Osteocyte (in vitro differentiated cells): Measurements from ENCODE around the gene CCDC74A. TPM values are rescaled to one million over a fixed set of nuclear protein-coding genes. Genes with fewer than 3 reads are reported as not detected.
"Not testable (repeated sequence)": the region's sequence is repeated elsewhere in the genome, so short reads cannot be mapped to it uniquely, and the experiment has no call there.

Experiments used
- DNase-seq: peaks from one replicate; pipeline ENCODE4 v3.0.0; 2021; ENCODE audit warnings: mixed read lengths; ENCODE audit not compliant: unreplicated experiment; ENCODE audit errors: extremely low spot score
- H3K27ac Mint-ChIP-seq: one replicate; pipeline ENCODE4 v1.8.0; 2021; ENCODE audit warnings: mild to moderate bottlenecking, mixed read lengths; ENCODE audit not compliant: unreplicated experiment
- H3K27me3 Mint-ChIP-seq: one replicate; pipeline ENCODE4 v1.8.0; 2021; ENCODE audit warnings: mixed read lengths; ENCODE audit not compliant: unreplicated experiment
- H3K36me3 Mint-ChIP-seq: one replicate; pipeline ENCODE4 v1.8.0; 2021; ENCODE audit warnings: mixed read lengths; ENCODE audit not compliant: unreplicated experiment
- H3K4me1 Mint-ChIP-seq: one replicate; pipeline ENCODE4 v1.8.0; 2021; ENCODE audit warnings: mixed read lengths; ENCODE audit not compliant: unreplicated experiment
- H3K4me3 Mint-ChIP-seq: one replicate; pipeline ENCODE4 v1.8.0; 2021; ENCODE audit warnings: mild to moderate bottlenecking, moderate library complexity, mixed read lengths; ENCODE audit not compliant: unreplicated experiment
- H3K9me3 Mint-ChIP-seq: one replicate; pipeline ENCODE4 v1.8.0; 2021; ENCODE audit warnings: mixed read lengths; ENCODE audit not compliant: unreplicated experiment
- CTCF ChIP-seq: fragments of 200-600 bp; sonication (generic); IDR thresholded peaks from 2 replicates; pipeline ENCODE4 v1.5.0; 2021; ENCODE audit warnings: antibody characterized with exemption, mild to moderate bottlenecking, moderate library complexity
- total RNA-seq: library from RNA; stranded (reverse); gene quantifications from 2 replicates; pipeline ENCODE4 v1.2.1, GENCODE V29; 2021

The CCDC74A gene
- total RNA-seq, 1 donor from 2014 or later: 2.4 TPM

- no peak for DNase-seq
- no peak overlapping the region for H3K4me3 Mint-ChIP-seq
- peaks cover 9% of the 10 kb centered on the region for H3K36me3 Mint-ChIP-seq
- H3K9me3 Mint-ChIP-seq: no peaks in the 10 kb centered on the region
- no peak overlapping the region for H3K27ac Mint-ChIP-seq
- H3K4me1 Mint-ChIP-seq: no peaks in the 10 kb centered on the region
- H3K27me3 Mint-ChIP-seq: no peaks in the 10 kb centered on the region
- TF ChIP-seq CTCF: no peak
These were observed 8.2 kb upstream of the CCDC74A start for GRCh38 chr2:131519466-131519865.

- not testable (repeated sequence) for H3K4me1 Mint-ChIP-seq, H3K4me3 Mint-ChIP-seq, H3K27ac Mint-ChIP-seq, DNase-seq, H3K36me3 Mint-ChIP-seq, H3K27me3 Mint-ChIP-seq, H3K9me3 Mint-ChIP-seq
These were observed 7.7 kb upstream of the CCDC74A start for GRCh38 chr2:131519871-131520470.

GRCh38 chr2:131520526-131520925, 7.2 kb upstream of the CCDC74A start:
- DNase-seq: no peak
- no peaks in the 10 kb centered on the region for H3K27me3 Mint-ChIP-seq
- no peak for TF ChIP-seq CTCF
- no peak overlapping the region for H3K4me3 Mint-ChIP-seq
- no peak overlapping the region for H3K27ac Mint-ChIP-seq
- H3K4me1 Mint-ChIP-seq: no peaks in the 10 kb centered on the region
- no peaks in the 10 kb centered on the region for H3K9me3 Mint-ChIP-seq
- H3K36me3 Mint-ChIP-seq: peaks cover 9% of the 10 kb centered on the region

GRCh38 chr2:131521524-131521923, 6.2 kb upstream of the CCDC74A start:
- H3K4me3 Mint-ChIP-seq, H3K36me3 Mint-ChIP-seq, DNase-seq, H3K4me1 Mint-ChIP-seq, H3K27me3 Mint-ChIP-seq, H3K9me3 Mint-ChIP-seq, H3K27ac Mint-ChIP-seq: not testable (repeated sequence)

- DNase-seq: no peak
- Mint-ChIP-seq H3K4me1 (no peaks in the 10 kb centered on the region), H3K27ac (no peak overlapping the region), H3K36me3 (peaks cover 6% of the 10 kb centered on the region), H3K4me3 (no peak overlapping the region), H3K9me3 (no peaks in the 10 kb centered on the region), H3K27me3 (no peaks in the 10 kb centered on the region)
- TF ChIP-seq CTCF: no peak
These were observed 5.5 kb upstream of the CCDC74A start for GRCh38 chr2:131521961-131522781.

GRCh38 chr2:131525256-131525655, 2.4 kb upstream of the CCDC74A start:
- H3K27me3 Mint-ChIP-seq, H3K4me1 Mint-ChIP-seq, H3K36me3 Mint-ChIP-seq, H3K9me3 Mint-ChIP-seq, H3K27ac Mint-ChIP-seq, H3K4me3 Mint-ChIP-seq: not testable (repeated sequence)
- peak; percentile 15 for DNase-seq

- not testable (repeated sequence) for H3K4me1 Mint-ChIP-seq, H3K9me3 Mint-ChIP-seq, H3K27ac Mint-ChIP-seq, H3K36me3 Mint-ChIP-seq, H3K27me3 Mint-ChIP-seq
- H3K4me3 Mint-ChIP-seq: peak overlapping the region; percentile 44
- DNase-seq: peak; percentile 82
These were observed 1.5 kb downstream of the CCDC74A start for GRCh38 chr2:131528981-131529863.

- peak; percentile 71 for DNase-seq
- H3K36me3 Mint-ChIP-seq: not testable (repeated sequence)
These were observed 2.3 kb downstream of the CCDC74A start for GRCh38 chr2:131529864-131530445.

More at GRCh38 chr2:131529864-131530445, 2.3 kb downstream of the CCDC74A start:
- not testable (repeated sequence) for H3K4me3 Mint-ChIP-seq, H3K27me3 Mint-ChIP-seq, H3K27ac Mint-ChIP-seq, H3K9me3 Mint-ChIP-seq, H3K4me1 Mint-ChIP-seq
